ENCODE data around the gene ITGA3. TPM values are rescaled to one million over a fixed set of nuclear protein-coding genes. Genes with fewer than 3 reads are reported as not detected.
A peak's percentile ranks its signal among the peaks of the same experiment; 100 is the strongest.

The ITGA3 gene
- total RNA-seq, result 1 to 10 TPM; 2.3 to 2.4 TPM
- polyA plus RNA-seq (2013, experiment 1 of 2), result 5.7 TPM
- 5.5 TPM for polyA plus RNA-seq (2013, experiment 2 of 2)
- total RNA-seq, result 7.1 to 35.7 (median 20.8) reads per million in 172 experiments

DNA sequence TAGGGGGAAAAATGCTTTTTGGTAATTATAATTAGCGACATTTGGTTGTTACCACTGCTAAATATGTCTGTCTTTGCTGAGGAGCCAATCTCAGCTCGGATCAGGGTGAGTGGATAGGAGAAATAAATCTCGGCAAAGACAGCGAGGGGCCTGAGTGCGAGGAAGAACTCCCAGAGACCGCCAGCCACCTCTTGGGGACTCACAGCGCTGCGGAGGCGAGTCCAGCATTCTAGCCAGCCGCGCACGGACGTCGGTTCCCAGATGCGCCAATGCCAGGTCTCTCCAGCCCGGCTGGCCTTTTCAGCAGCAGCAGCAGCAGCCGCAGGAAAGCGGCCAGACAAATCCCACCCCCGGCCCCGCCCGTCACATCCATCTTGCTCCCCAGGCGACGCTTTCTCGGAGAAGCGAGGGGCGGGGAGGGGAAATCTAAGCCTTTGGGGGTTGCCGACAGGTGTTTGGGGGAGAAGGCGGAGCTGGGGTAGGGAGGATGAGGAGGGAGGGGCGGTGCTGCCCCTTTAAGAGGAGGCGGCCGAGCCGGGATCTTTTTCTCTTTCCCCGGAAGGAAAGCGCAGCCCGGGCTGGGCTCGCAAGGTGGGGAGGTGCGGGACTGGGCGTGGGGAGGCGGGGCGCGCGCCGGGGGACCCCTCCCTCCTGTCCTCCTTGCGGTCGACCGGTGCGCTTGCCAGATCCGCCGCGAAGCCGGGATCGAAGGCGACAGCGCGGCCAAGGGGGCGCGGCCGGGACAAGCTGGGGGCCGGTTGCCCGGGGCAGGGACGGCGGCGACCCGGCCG lies at the start of gene ITGA3:
ITGA3 (plus strand) TSS at position 685 of the 791 bp plus-strand sequence. CDS start 330 bp downstream, outside the sequence.
- ChIA-PET CTCF (interaction anchor here (1.6 to 3.7 kb wide), 4 partner anchors 32 to 175 kb away, joined by 3 to 17 read pairs (median 7); partner anchors contain the start of gene PDK2), POLR2A (interaction anchor here (1.0 to 1.9 kb wide), 4 partner anchors 12 to 267 kb away, joined by 3 to 6 read pairs (median 4); partner anchors contain the start of gene KAT7)
- H3K27ac ChIP-seq (ENCODE audit: low read depth in 1 of 2, low read length in 2 of 2), result peak within 1 kb of the TSS; percentile 21 to 23
- Mint-ChIP-seq H3K4me3 (peak within 1 kb of the TSS; percentile 93), H3K36me3 (ENCODE audit: low read depth) (peaks cover 6% of the 10 kb centered on the region), H3K4me1 (ENCODE audit: low read depth) (peaks cover 30% of the 10 kb centered on the region), H3K27ac (peak within 1 kb of the TSS; percentile 62), H3K27me3 (no peaks in the 10 kb centered on the region), H3K9me3 (no peaks in the 10 kb centered on the region)
- TF ChIP-seq, protein P1, sequence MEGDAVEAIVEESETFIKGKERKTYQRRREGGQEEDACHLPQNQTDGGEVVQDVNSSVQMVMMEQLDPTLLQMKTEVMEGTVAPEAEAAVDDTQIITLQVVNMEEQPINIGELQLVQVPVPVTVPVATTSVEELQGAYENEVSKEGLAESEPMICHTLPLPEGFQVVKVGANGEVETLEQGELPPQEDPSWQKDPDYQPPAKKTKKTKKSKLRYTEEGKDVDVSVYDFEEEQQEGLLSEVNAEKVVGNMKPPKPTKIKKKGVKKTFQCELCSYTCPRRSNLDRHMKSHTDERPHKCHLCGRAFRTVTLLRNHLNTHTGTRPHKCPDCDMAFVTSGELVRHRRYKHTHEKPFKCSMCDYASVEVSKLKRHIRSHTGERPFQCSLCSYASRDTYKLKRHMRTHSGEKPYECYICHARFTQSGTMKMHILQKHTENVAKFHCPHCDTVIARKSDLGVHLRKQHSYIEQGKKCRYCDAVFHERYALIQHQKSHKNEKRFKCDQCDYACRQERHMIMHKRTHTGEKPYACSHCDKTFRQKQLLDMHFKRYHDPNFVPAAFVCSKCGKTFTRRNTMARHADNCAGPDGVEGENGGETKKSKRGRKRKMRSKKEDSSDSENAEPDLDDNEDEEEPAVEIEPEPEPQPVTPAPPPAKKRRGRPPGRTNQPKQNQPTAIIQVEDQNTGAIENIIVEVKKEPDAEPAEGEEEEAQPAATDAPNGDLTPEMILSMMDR (IDR thresholded peaks at IDR 0.05), result no peak
- DNase-seq (peak; percentile 14 to 81 (median 58)), ATAC-seq (ENCODE audit: poor library complexity) (peak; percentile 58)
- intact Hi-C loops (cut with DNase I, micrococcal nuclease), result loop anchor here (2.0 to 5.0 kb wide), 2 partner anchors 29 to 37 kb away; no protein-coding TSS in a partner anchor
- H3K36me3 ChIP-seq (ENCODE audit: insufficient read depth, low read length), result no peaks in the 10 kb centered on the region
- H3K9me3 ChIP-seq (ENCODE audit: control insufficient read depth in 1 of 2, insufficient read depth in 1 of 2, low read length in 2 of 2), result no peaks in the 10 kb centered on the region
- H3K4me3 ChIP-seq (ENCODE audit: low read length), result peak within 1 kb of the TSS; percentile 78
- peaks cover 27% of the 10 kb centered on the region for H3K4me1 ChIP-seq (ENCODE audit: insufficient read depth, low read length)
- H3K27me3 ChIP-seq (ENCODE audit: control insufficient read depth in 1 of 2, insufficient read depth in 2 of 2, low read length in 2 of 2), result no peaks in the 10 kb centered on the region

DNA sequence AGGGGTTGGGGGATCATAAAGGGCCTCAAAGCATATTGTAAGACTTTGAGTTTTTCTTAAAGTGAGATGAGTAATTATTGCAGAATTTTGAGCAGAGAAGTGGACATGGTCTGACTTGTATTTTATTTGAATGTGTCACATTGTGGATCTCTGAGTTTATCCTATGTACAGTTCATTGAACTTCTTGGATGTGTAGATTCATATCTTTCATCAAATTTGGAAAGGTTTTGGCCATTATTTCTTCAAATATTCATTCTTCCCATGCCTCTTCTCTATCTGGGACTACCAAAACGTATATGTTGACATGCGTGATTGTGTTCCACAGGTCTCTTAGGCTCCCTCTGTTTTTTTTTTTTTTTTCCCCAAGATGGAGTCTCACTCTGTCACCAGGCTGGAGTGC lies 46.6 kb upstream of the ITGA3 start:
- Mint-ChIP-seq H3K4me3 (no peak overlapping the region), H3K27ac (no peak overlapping the region), H3K9me3 (peaks cover 19% of the 10 kb centered on the region), H3K36me3 (ENCODE audit: low read depth) (peaks cover 5% of the 10 kb centered on the region), H3K27me3 (peaks cover 67% of the 10 kb centered on the region), H3K4me1 (ENCODE audit: low read depth) (no peaks in the 10 kb centered on the region)
- Histone ChIP-seq H3K36me3 (ENCODE audit: insufficient read depth, low read length) (no peaks in the 10 kb centered on the region), H3K27ac (ENCODE audit: low read depth in 1 of 2, low read length in 2 of 2) (no peak overlapping the region), H3K9me3 (ENCODE audit: control insufficient read depth in 1 of 2, insufficient read depth in 1 of 2, low read length in 2 of 2) (peaks cover 21 to 32% of the 10 kb centered on the region in 2 experiments), H3K27me3 (ENCODE audit: control insufficient read depth in 1 of 2, insufficient read depth in 2 of 2, low read length in 2 of 2) (peaks cover 14 to 19% of the 10 kb centered on the region in 2 experiments), H3K4me1 (ENCODE audit: insufficient read depth, low read length) (no peaks in the 10 kb centered on the region), H3K4me3 (ENCODE audit: low read length) (no peak overlapping the region)
- intact Hi-C loops (cut with DNase I, micrococcal nuclease), result no loop called here
- TF ChIP-seq, protein P1 (IDR thresholded peaks at IDR 0.05), result no peak
- ChIA-PET CTCF (no interaction called here), POLR2A (no interaction called here)
- DNase-seq, result no peak
- ATAC-seq (ENCODE audit: poor library complexity), result no peak

DNA sequence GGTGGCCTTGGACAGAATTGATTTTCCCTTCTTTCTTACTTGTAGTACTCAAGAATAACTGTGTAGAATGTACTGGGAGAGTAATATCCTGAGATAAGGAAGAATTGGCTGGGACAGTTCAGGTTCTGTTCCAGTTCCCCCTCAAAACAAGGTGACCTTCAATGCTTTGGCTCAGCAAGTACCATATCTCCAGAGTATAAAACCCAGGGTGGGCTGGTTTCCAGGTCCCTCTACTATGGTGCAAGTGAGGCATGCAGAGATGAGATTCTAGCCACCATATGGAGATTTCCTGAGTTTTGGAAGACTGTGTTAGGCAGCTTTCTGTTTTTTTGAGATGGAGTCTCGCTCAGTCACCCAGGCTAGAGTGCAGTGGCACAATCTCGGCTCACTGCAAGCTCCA lies 42.8 kb upstream of the ITGA3 start:
- Mint-ChIP-seq H3K36me3 (ENCODE audit: low read depth) (peaks cover 12% of the 10 kb centered on the region), H3K27ac (no peak overlapping the region), H3K9me3 (peaks cover 25% of the 10 kb centered on the region), H3K4me3 (no peak overlapping the region), H3K4me1 (ENCODE audit: low read depth) (no peaks in the 10 kb centered on the region), H3K27me3 (peaks cover 62% of the 10 kb centered on the region)
- DNase-seq (no peak), ATAC-seq (ENCODE audit: poor library complexity) (no peak)
- Histone ChIP-seq H3K27me3 (ENCODE audit: control insufficient read depth in 1 of 2, insufficient read depth in 2 of 2, low read length in 2 of 2) (peaks cover 15% of the 10 kb centered on the region in 2 experiments), H3K36me3 (ENCODE audit: insufficient read depth, low read length) (no peaks in the 10 kb centered on the region), H3K9me3 (ENCODE audit: control insufficient read depth in 1 of 2, insufficient read depth in 1 of 2, low read length in 2 of 2) (peaks cover 33 to 42% of the 10 kb centered on the region in 2 experiments), H3K27ac (ENCODE audit: low read depth in 1 of 2, low read length in 2 of 2) (no peak overlapping the region), H3K4me3 (ENCODE audit: low read length) (no peak overlapping the region), H3K4me1 (ENCODE audit: insufficient read depth, low read length) (no peaks in the 10 kb centered on the region)
- CTCF ChIA-PET, result no interaction called here
- TF ChIP-seq, protein P1 (IDR thresholded peaks at IDR 0.05), result no peak
- intact Hi-C loops (cut with DNase I, micrococcal nuclease), result no loop called here
- POLR2A ChIA-PET, result no interaction called here

All from CD4-positive, alpha-beta T cell (primary cell).